MCF 10A (cell line): ENCODE results near the gene TLR10. TPM values are rescaled to one million over a fixed set of nuclear protein-coding genes. Genes with fewer than 3 reads are reported as not detected.

Source experiments
- Bru-seq: library from RNA; stranded (reverse); fragments of 400-500 nt; gene quantifications from one replicate; lab custom pipeline; 2021; lab: Mats Ljungman, UMichigan
- BruChase-seq, 2 experiments: library from RNA; stranded (reverse); fragments of 400-500 nt; gene quantifications; one replicate each; lab custom pipeline; 2021; lab: Mats Ljungman, UMichigan
- BruUV-seq: library from RNA; stranded (reverse); fragments of 400-500 nt; replicated peaks from 2 replicates; lab custom pipeline; 2021; lab: Mats Ljungman, UMichigan
- CTCF ChIA-PET: fragments of 300-600 bp; sonication (Branson Sonifier 250); formaldehyde crosslinking; extraction: SDS; loops from one replicate; lab custom pipeline; 2021; ENCODE audit warnings: antibody characterized with exemption, inconsistent platforms; lab: Yijun Ruan, JAX
- POLR2A ChIA-PET: fragments of 300-600, 350-650 bp; sonication (Branson Sonifier 250); formaldehyde crosslinking; extraction: SDS; loops from one replicate; lab custom pipeline; 2020; ENCODE audit warnings: antibody characterized with exemption, inconsistent platforms; lab: Yijun Ruan, JAX
- DNase-seq: peaks from one replicate; pipeline ENCODE4 v3.0.0-alpha.2; 2018; ENCODE audit not compliant: unreplicated experiment
- H3K27ac Mint-ChIP-seq: one replicate; pipeline ENCODE4 v1.8.0; 2022; ENCODE audit warnings: mild to moderate bottlenecking, low read depth, mixed read lengths; ENCODE audit not compliant: unreplicated experiment
- H3K27me3 Mint-ChIP-seq: one replicate; pipeline ENCODE4 v1.8.0; 2022; ENCODE audit warnings: mixed read lengths; ENCODE audit not compliant: insufficient read depth, unreplicated experiment
- H3K36me3 Mint-ChIP-seq: one replicate; pipeline ENCODE4 v1.8.0; 2022; ENCODE audit warnings: mild to moderate bottlenecking, moderate library complexity, mixed read lengths; ENCODE audit not compliant: insufficient read depth, unreplicated experiment
- H3K4me1 Mint-ChIP-seq: one replicate; pipeline ENCODE4 v1.8.0; 2022; ENCODE audit warnings: mixed read lengths; ENCODE audit not compliant: insufficient read depth, unreplicated experiment
- H3K4me3 Mint-ChIP-seq: one replicate; pipeline ENCODE4 v1.8.0; 2022; ENCODE audit warnings: mild to moderate bottlenecking, moderate library complexity, mixed read lengths; ENCODE audit not compliant: unreplicated experiment
- H3K9me3 Mint-ChIP-seq: one replicate; pipeline ENCODE4 v1.8.0; 2022; ENCODE audit warnings: mixed read lengths; ENCODE audit not compliant: unreplicated experiment
- CTCF ChIP-seq: fragments of 200-600 bp; IDR thresholded peaks from one replicate; pipeline ENCODE4 v1.8.0; 2022; ENCODE audit warnings: antibody characterized with exemption, mild to moderate bottlenecking; ENCODE audit not compliant: unreplicated experiment
- intact Hi-C: fragments of 100-400 bp; cut with micrococcal nuclease; formaldehyde crosslinking; loops from 2 replicates; pipeline ENCODE4 v1.14.1; 2022
- long read RNA-seq: library from polyadenylated mRNA; stranded (forward); transcript quantifications from one replicate; pipeline ENCODE4 v2.0.0, GENCODE V29; 2022
- total RNA-seq: library from RNA; stranded (reverse); gene quantifications from 2 replicates; pipeline ENCODE4 v1.2.3, GENCODE V29; 2022

Gene TLR10, protein sequence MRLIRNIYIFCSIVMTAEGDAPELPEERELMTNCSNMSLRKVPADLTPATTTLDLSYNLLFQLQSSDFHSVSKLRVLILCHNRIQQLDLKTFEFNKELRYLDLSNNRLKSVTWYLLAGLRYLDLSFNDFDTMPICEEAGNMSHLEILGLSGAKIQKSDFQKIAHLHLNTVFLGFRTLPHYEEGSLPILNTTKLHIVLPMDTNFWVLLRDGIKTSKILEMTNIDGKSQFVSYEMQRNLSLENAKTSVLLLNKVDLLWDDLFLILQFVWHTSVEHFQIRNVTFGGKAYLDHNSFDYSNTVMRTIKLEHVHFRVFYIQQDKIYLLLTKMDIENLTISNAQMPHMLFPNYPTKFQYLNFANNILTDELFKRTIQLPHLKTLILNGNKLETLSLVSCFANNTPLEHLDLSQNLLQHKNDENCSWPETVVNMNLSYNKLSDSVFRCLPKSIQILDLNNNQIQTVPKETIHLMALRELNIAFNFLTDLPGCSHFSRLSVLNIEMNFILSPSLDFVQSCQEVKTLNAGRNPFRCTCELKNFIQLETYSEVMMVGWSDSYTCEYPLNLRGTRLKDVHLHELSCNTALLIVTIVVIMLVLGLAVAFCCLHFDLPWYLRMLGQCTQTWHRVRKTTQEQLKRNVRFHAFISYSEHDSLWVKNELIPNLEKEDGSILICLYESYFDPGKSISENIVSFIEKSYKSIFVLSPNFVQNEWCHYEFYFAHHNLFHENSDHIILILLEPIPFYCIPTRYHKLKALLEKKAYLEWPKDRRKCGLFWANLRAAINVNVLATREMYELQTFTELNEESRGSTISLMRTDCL
- total RNA-seq = not detected in 2 replicates
- percentile 21 among the genes with signal in this experiment for Bru-seq, nascent RNA
- BruChase-seq, experiment 1, labeled RNA remaining after a 6-hour chase = percentile 43 among the genes with signal in this experiment
- percentile 34 among the genes with signal in this experiment for BruChase-seq, experiment 2, labeled RNA remaining after a 2-hour chase
- long read RNA-seq = 0 reads

- peak; percentile 56 for DNase-seq
- no TSS peak for BruUV-seq
- Mint-ChIP-seq H3K4me3 (no peak within 1 kb of the TSS), H3K27ac (no peak within 1 kb of the TSS), H3K4me1 (no peaks in the 10 kb centered on the region), H3K36me3 (no peaks in the 10 kb centered on the region), H3K9me3 (no peaks in the 10 kb centered on the region), H3K27me3 (no peaks in the 10 kb centered on the region)
- peak; percentile 54 for TF ChIP-seq CTCF
- POLR2A ChIA-PET = interaction anchor here (0.5 to 1.8 kb wide), 6 partner anchors 11 to 106 kb away, joined by 3 to 11 read pairs (median 3); no protein-coding TSS in a partner anchor
- intact Hi-C loops = loop anchor here (1.0 kb wide), 2 partner anchors 23 to 602 kb away; no protein-coding TSS in a partner anchor
- CTCF ChIA-PET = interaction anchor here (0.5 to 7.5 kb wide), 34 partner anchors 9 to 1145 kb away, joined by 3 to 268 read pairs (median 5); partner anchors contain the start of genes TLR1 and TLR6
Measured at GRCh38 chr4:38782452-38783108, at the start of gene TLR10. TLR10 (minus strand) TSS chr4:38782990; CDS start chr4:38775590, 7,400 bp downstream.

- no peak overlapping the region for H3K27ac Mint-ChIP-seq
- ChIA-PET CTCF (interaction anchor here (0.7 to 1.0 kb wide), 2 partner anchors 48 to 769 kb away, joined by 3 read pairs; no protein-coding TSS in a partner anchor), POLR2A (no interaction called here)
- no peak overlapping the region for H3K4me3 Mint-ChIP-seq
- H3K4me1 Mint-ChIP-seq = peaks cover 11% of the 10 kb centered on the region
- intact Hi-C loops = no loop called here
- no TSS peak for BruUV-seq
- peaks cover 13% of the 10 kb centered on the region for H3K36me3 Mint-ChIP-seq
- TF ChIP-seq CTCF = no peak
- H3K9me3 Mint-ChIP-seq = peaks cover 16% of the 10 kb centered on the region
- no peak for DNase-seq
- H3K27me3 Mint-ChIP-seq = no peaks in the 10 kb centered on the region
Measured at GRCh38 chr4:38832206-38832605, 49.4 kb upstream of the TLR10 start.

GRCh38 chr4:38831653-38832052 lies 48.9 kb upstream of the TLR10 start:
- H3K27ac Mint-ChIP-seq = no peak overlapping the region
- H3K4me3 Mint-ChIP-seq = no peak overlapping the region
- DNase-seq = no peak
- BruUV-seq = no TSS peak
- CTCF ChIA-PET = interaction anchor here (0.6 to 1.0 kb wide), 3 partner anchors 9 to 769 kb away, joined by 3 read pairs; no protein-coding TSS in a partner anchor
- POLR2A ChIA-PET = interaction anchor here (0.6 kb wide), 1 partner anchor 787 kb away, joined by 3 read pairs; no protein-coding TSS in a partner anchor
- intact Hi-C loops = no loop called here
- no peak for TF ChIP-seq CTCF
- no peaks in the 10 kb centered on the region for H3K27me3 Mint-ChIP-seq
- H3K9me3 Mint-ChIP-seq = peaks cover 16% of the 10 kb centered on the region
- peaks cover 11% of the 10 kb centered on the region for H3K4me1 Mint-ChIP-seq
- peaks cover 13% of the 10 kb centered on the region for H3K36me3 Mint-ChIP-seq
